T-helper 17 cell (primary cell): Measurements from ENCODE around the gene EXOC2. TPM values are rescaled to one million over a fixed set of nuclear protein-coding genes. Genes with fewer than 3 reads are reported as not detected.

Source experiments
- ATAC-seq: fragments of 150-1000 bp; cut with Tn5 transposase; 2 replicates; pipeline ENCODE4 v1.10.0; 2021; ENCODE audit warnings: mild to moderate bottlenecking, moderate library complexity
- DNase-seq, 3 donors: peaks; one replicate each; pipeline versions ENCODE4 v3.0.0 to v3.0.0-alpha.2; 2020 to 2021
- H3K9me3 ChIP-seq: one replicate; pipeline ENCODE4 v1.7.0; 2013; ENCODE audit warnings: low read length, mild to moderate bottlenecking; ENCODE audit not compliant: control insufficient read depth, poor library complexity, severe bottlenecking
- H3K27ac Mint-ChIP-seq: one replicate; pipeline ENCODE4 v1.8.0; 2022; ENCODE audit warnings: mild to moderate bottlenecking, moderate library complexity, mixed read lengths
- H3K27me3 Mint-ChIP-seq: one replicate; pipeline ENCODE4 v1.8.0; 2022; ENCODE audit warnings: mixed read lengths
- H3K36me3 Mint-ChIP-seq: one replicate; pipeline ENCODE4 v1.8.0; 2022; ENCODE audit warnings: low read depth, mixed read lengths
- H3K4me1 Mint-ChIP-seq: one replicate; pipeline ENCODE4 v1.8.0; 2022; ENCODE audit warnings: mild to moderate bottlenecking, mixed read lengths
- H3K4me3 Mint-ChIP-seq: one replicate; pipeline ENCODE4 v1.8.0; 2022; ENCODE audit warnings: mild to moderate bottlenecking, moderate library complexity, mixed read lengths
- total RNA-seq, 4 donors: library from RNA in 2 of 4; stranded (reverse) in 2 of 4; gene quantifications; one replicate each; pipeline ENCODE4 v1.2.3 and lab custom pipeline; 2022 to 2026

Gene EXOC2, protein sequence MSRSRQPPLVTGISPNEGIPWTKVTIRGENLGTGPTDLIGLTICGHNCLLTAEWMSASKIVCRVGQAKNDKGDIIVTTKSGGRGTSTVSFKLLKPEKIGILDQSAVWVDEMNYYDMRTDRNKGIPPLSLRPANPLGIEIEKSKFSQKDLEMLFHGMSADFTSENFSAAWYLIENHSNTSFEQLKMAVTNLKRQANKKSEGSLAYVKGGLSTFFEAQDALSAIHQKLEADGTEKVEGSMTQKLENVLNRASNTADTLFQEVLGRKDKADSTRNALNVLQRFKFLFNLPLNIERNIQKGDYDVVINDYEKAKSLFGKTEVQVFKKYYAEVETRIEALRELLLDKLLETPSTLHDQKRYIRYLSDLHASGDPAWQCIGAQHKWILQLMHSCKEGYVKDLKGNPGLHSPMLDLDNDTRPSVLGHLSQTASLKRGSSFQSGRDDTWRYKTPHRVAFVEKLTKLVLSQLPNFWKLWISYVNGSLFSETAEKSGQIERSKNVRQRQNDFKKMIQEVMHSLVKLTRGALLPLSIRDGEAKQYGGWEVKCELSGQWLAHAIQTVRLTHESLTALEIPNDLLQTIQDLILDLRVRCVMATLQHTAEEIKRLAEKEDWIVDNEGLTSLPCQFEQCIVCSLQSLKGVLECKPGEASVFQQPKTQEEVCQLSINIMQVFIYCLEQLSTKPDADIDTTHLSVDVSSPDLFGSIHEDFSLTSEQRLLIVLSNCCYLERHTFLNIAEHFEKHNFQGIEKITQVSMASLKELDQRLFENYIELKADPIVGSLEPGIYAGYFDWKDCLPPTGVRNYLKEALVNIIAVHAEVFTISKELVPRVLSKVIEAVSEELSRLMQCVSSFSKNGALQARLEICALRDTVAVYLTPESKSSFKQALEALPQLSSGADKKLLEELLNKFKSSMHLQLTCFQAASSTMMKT
- total RNA-seq (10 to 100 TPM; 30.7 to 30.9 TPM), total RNA-seq (lab: John Stamatoyannopoulos, UW) (75.4 to 151 reads per million in 2 donors)

DNA sequence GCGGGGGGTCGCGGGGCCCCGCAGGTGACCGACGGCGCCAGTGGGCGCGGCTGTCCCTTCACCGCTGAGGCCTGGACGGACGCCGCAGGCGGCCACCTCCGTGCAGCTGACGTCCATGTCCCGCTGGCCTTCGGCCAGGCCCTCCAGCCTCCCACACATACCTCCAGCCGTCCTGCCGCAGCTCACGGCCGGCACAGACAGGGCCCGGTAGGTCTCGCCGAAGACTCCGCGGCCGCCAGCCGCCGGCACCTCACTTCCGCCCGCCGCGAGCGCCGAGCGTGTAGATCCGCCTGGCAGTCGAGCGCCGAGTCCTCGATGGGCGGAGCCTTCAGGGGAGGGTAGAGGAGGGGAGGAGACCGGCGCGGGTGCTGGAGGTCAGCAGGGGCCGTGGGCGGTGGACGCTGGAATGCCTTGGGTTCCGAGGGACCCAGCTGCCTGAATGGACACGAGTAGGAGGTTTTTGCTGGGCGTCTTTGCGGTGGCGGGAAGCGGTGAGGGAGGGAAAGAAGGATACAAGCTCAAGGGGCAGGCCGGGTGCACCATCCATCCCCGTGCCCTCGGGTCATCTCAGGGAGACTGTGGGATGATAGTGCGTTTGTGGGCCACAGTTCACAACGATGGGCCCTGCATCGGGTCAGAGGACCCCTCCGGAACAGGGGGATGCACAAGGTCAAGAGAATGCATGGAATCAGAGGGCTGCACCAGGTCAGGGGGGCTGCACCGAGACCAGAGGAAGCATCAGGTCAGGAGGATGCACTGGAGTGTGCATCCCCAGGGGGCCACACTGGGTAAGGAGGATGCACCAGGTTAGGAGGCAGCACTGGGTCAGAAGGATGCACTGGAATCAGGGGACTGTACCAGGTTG is at the start of gene EXOC2:
TSS of gene EXOC2 (minus strand) at position 282 of the 865 bp plus-strand sequence. CDS start 55,321 bp downstream, outside the sequence.
- H3K4me1 Mint-ChIP-seq: peaks cover 39% of the 10 kb centered on the region
- ATAC-seq: peak; percentile 87

DNA sequence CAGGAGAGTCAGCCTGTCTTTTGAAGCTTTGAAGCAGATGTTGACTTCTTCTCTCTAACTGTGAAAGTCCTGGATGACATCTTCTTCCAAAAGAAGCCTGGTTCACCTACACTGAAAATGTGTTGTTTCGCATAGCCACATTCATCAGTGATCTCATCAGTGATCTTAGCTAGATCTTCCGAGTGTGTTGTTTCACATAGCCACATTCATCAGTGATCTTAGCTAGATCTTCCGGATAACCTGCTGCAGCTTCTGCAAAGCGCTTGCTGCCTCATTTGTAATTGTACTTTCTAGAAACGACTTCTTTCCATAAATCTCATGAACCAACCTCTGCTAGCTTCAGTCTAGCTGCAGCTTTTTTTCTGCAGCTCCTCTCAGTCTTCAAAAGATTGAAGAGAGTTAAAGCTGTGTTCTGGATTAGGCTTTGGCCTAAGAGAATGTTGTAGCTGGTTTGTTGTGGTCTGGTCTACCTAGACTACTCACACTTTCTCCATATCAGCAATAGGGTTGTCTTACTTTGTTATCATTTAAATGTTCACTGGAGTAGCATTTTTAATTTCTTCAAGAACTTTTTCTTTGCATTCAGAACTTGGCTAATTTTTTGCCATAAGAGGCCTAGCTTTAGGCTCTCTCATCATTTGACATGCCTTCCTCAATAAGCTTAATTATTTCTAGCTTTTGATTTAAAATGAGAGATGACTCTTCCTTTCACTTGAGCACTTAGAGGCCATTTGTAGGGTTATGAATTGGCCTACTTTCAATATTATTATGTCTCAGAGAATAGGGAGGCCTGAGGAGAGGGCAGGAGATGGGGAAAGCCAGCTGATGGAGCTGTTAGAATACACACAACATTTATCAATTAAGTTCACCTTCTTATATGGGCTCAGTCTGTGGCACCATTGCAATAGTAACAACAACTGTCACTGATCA is 48.7 kb upstream of the EXOC2 start:
- H3K27me3 Mint-ChIP-seq: peaks cover 13% of the 10 kb centered on the region
- H3K36me3 Mint-ChIP-seq: peaks cover 4% of the 10 kb centered on the region
- no peak overlapping the region for H3K4me3 Mint-ChIP-seq
- DNase-seq: no peak
- H3K27ac Mint-ChIP-seq: no peak overlapping the region
- ATAC-seq: no peak
- H3K4me1 Mint-ChIP-seq: no peaks in the 10 kb centered on the region
- no peaks in the 10 kb centered on the region for H3K9me3 ChIP-seq

More for the DNA sequence above, at the start of gene EXOC2:
- Mint-ChIP-seq H3K36me3 (no peaks in the 10 kb centered on the region), H3K27ac (peak within 1 kb of the TSS; percentile 90), H3K27me3 (no peaks in the 10 kb centered on the region), H3K4me3 (peak within 1 kb of the TSS; percentile 97)
- DNase-seq: peak; percentile 71 to 76 (median 76)
- no peaks in the 10 kb centered on the region for H3K9me3 ChIP-seq

DNA sequence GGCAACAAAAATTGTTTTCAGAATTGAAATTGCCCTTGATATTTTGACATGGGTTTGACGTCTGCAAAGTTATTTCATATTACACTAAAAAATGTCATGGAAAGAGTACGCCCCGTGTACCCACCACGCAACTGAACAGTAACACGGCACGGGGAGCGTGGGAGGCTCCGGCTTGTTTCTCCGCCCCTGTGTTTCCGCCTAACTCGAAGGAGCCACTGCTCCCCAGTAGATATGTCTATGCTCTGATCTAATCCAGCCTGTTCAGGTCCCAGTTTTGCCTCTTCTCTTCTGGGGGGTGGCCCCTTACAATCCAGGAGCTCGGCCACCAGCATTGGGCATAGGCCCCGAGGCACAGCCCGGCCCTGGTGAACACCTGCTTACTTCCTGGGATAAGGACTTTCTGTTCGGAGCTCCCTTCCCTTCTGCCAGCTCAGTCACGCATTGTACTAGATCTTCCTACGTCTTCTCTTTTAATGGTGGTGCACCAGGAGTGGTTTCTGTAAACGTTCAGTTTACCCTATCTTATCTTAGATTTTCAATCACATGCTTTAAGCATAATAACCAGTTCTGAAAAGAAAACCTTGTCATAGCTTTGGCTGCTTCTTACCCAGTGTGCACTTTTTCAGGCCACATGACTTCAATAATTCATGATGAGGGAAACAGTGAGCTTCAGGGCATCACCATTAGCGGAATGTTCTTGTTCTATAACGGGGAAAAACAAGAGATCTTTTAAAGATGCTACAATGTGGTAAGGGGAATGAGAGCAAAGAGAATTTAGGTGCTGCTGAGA is 43.9 kb upstream of the EXOC2 start:
- no peak overlapping the region for H3K4me3 Mint-ChIP-seq
- H3K27ac Mint-ChIP-seq: no peak overlapping the region
- DNase-seq (no peak), ATAC-seq (no peak)
- H3K4me1 Mint-ChIP-seq: no peaks in the 10 kb centered on the region
- H3K27me3 Mint-ChIP-seq: peaks cover 22% of the 10 kb centered on the region
- no peaks in the 10 kb centered on the region for H3K9me3 ChIP-seq
- H3K36me3 Mint-ChIP-seq: peaks cover 4% of the 10 kb centered on the region

DNA sequence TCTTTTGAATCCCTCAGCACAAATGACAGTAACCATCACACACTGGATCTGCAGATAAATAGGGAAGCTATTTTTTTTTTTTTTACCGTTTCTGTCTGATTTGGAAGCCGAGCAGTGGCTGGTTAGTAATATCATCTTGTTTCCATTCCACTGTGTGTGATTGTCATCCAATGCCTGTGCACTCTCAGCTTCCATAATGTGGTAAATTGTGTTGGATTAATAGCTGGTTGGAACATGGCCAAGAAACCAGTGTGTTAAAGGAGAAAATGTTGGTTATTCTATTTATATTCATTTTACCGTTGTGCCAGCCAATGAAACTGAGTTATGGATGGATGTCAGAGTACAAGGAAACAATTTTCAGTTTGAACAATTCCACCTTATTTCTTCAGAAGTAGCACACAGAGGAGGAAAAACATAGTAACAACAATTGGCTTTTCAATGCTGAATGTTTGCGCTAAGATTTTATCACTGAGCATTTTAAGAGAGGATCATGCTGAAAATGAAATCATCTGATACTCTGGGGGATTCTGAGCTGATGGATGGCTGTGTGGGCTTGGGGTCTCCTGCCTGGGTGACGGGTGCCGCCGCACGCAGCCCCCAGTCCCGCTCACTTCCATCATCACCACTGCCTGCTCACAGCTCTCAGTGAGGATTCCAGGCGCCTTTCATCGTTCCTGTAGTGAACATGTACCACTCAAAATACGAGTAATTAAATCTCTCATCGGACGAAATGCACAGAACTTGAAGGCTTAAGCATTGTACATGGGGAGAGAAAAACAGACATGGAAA is 40.7 kb upstream of the EXOC2 start:
- H3K36me3 Mint-ChIP-seq: peaks cover 4% of the 10 kb centered on the region
- ATAC-seq (no peak), DNase-seq (no peak)
- H3K27ac Mint-ChIP-seq: no peak overlapping the region
- no peaks in the 10 kb centered on the region for H3K9me3 ChIP-seq
- peaks cover 51% of the 10 kb centered on the region for H3K27me3 Mint-ChIP-seq
- H3K4me1 Mint-ChIP-seq: no peaks in the 10 kb centered on the region
- no peak overlapping the region for H3K4me3 Mint-ChIP-seq

DNA sequence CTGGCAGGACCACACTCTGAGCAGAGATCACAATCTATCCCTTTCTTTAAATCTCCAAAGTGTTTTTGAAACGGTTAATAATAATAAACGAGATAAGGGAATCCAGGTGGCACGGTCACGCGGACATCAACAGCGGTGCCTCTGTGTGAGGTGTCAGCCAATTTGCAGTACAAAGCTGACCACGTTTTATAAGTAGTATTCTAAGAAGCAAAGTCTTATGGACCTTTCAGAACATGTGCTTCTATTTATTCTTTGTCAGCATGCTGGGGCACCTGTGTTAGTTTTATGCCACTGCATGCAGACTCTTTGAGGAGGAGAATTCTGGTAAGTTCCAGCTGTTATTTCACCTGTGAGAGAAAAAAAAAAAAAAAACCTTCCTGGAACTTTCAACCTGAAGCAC is 39.0 kb upstream of the EXOC2 start:
- H3K36me3 Mint-ChIP-seq: peaks cover 6% of the 10 kb centered on the region
- H3K9me3 ChIP-seq: no peaks in the 10 kb centered on the region
- DNase-seq: no peak
- no peak overlapping the region for H3K27ac Mint-ChIP-seq
- peaks cover 50% of the 10 kb centered on the region for H3K27me3 Mint-ChIP-seq
- no peak overlapping the region for H3K4me3 Mint-ChIP-seq
- no peak for ATAC-seq
- no peaks in the 10 kb centered on the region for H3K4me1 Mint-ChIP-seq

DNA sequence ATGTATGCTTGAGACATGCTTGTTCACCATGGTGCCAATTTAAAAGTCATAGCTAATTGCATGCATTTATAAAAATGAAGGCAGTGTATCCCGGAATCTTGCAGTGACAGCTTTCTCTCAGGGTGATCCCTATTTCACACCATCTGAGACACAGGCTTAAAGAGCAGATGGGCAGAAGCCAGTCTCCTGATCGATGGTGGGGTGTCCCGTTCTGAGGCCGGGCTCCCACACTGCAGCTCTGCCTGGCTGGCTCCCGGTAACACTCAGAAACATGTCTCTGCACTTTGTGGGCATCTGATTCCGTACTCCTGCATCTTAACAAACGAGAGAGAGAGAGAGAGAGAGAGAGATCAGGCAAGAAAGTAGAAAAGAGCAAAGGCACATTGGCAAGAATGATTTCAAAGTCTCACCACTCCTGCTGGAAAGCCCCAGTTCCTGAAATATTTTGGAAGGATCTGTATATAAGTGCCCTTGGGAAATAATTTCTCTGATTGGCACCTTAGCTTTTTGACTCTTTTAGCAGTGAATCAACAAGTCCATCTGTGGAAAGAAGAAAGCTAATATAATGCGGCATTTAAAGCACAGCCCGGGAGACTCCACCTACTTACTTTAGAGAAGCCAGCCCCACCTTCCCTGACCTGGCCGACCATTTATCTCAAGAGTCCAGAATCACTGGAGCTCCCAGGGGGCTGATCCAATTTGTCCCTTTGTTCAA is 36.8 kb upstream of the EXOC2 start:
- Mint-ChIP-seq H3K4me3 (no peak overlapping the region), H3K36me3 (peaks cover 6% of the 10 kb centered on the region), H3K27ac (no peak overlapping the region), H3K27me3 (peaks cover 61% of the 10 kb centered on the region), H3K4me1 (peaks cover 2% of the 10 kb centered on the region)
- ATAC-seq (no peak), DNase-seq (no peak)
- no peaks in the 10 kb centered on the region for H3K9me3 ChIP-seq

DNA sequence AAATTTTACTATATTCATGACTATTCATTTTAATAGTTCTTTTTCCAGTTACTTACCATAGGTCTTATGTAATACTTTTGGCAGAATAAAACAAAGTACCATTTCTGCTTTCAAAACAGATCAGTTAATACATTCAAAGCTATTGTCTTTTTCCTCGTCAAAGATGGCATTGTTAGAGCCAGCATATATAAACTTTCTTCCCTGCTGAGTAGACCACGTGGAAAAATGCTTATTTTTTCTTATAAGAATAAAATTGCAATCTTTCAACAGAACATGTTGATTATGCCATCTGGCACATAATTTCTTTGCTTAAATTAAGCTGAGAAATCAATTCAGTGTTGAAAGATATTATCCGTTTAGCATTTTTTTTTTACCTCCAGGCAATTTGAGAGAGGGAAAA is 34.9 kb upstream of the EXOC2 start:
- no peak overlapping the region for H3K4me3 Mint-ChIP-seq
- no peaks in the 10 kb centered on the region for H3K9me3 ChIP-seq
- peaks cover 50% of the 10 kb centered on the region for H3K27me3 Mint-ChIP-seq
- DNase-seq: no peak
- no peak overlapping the region for H3K27ac Mint-ChIP-seq
- no peak for ATAC-seq
- H3K4me1 Mint-ChIP-seq: peaks cover 2% of the 10 kb centered on the region
- H3K36me3 Mint-ChIP-seq: peaks cover 6% of the 10 kb centered on the region

DNA sequence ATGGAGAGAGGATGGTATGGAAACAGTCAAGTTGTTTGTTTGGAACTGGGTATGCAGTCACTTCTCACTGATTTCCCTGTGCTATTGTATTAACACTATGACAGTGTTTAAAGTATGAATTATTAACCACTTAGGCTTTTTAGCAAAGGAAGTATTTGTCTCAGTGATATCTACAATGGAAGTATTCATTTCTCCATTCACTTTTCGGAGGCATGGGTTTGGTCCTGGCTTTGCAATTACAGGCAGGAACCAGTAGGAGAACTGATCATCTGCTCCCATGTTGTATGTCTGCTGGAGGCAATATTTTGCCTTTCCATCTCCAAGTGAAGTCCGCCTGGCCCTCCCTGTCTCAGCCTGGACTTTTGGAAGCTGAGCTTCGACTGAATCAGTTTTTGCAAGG is 30.6 kb upstream of the EXOC2 start:
- Mint-ChIP-seq H3K36me3 (peaks cover 6% of the 10 kb centered on the region), H3K27me3 (peaks cover 18% of the 10 kb centered on the region), H3K4me3 (no peak overlapping the region), H3K4me1 (peaks cover 10% of the 10 kb centered on the region), H3K27ac (no peak overlapping the region)
- no peaks in the 10 kb centered on the region for H3K9me3 ChIP-seq
- DNase-seq (no peak), ATAC-seq (no peak)

DNA sequence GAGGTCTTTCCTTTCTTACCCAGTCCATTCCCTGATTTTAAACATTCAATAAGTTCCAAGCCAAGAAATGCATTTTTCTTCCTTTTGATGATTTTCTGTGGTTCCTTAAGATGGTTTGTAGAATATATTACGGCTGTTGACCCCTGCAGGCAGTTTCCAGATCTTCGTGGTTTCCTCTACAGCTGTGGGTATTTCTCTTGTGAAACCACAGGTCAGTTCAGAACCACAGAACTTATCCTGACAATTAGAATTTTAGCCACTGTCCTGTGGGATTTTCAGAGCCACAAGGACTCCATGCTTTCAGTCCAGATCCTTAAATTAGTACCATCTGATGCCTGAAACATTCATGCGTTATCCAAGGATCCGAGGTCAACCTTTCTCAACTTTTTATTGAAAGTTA is 29.7 kb upstream of the EXOC2 start:
- Mint-ChIP-seq H3K4me1 (peaks cover 12% of the 10 kb centered on the region), H3K27me3 (peaks cover 22% of the 10 kb centered on the region), H3K36me3 (peaks cover 11% of the 10 kb centered on the region), H3K27ac (no peak overlapping the region), H3K4me3 (no peak overlapping the region)
- no peaks in the 10 kb centered on the region for H3K9me3 ChIP-seq
- ATAC-seq: no peak
- DNase-seq: no peak

DNA sequence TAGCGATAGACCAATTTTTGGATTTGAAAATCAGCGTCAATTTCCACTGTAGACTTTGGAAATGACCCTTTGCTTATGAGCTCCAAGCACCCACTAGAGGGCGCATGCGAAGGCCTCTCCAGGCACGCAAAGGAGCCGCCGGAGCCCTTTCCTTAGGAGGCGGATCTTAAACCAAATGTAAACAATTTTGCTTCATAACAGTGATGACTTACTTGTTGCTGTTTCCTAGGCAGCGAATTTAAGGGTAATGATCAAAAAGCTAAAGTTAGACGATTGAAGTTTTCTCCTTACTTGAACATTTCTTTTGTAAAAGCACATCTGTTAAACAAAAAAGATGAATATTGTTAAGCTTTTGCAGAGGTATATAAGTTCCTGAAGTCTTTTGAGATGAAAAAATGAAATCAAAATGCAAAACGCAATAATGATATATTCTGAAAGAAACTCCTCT is 29.2 kb upstream of the EXOC2 start:
- Mint-ChIP-seq H3K36me3 (peaks cover 9% of the 10 kb centered on the region), H3K4me3 (no peak overlapping the region), H3K27ac (no peak overlapping the region), H3K27me3 (peaks cover 22% of the 10 kb centered on the region), H3K4me1 (peaks cover 12% of the 10 kb centered on the region)
- ATAC-seq: peak; percentile 85
- peak; percentile 45 to 56 (median 56) for DNase-seq
- H3K9me3 ChIP-seq: no peaks in the 10 kb centered on the region
